ELR (cell line): ENCODE results near the gene CBFA2T3.

Experiments
- DNase-seq: peaks from one replicate; pipeline ENCODE4 v3.0.0-alpha.2; 2015; ENCODE audit warnings: low read depth

The CBFA2T3 gene

GRCh38 chr16:88857728-88858339 lies 119.2 kb downstream of the CBFA2T3 start:
- peak; percentile 82 for DNase-seq

DNA sequence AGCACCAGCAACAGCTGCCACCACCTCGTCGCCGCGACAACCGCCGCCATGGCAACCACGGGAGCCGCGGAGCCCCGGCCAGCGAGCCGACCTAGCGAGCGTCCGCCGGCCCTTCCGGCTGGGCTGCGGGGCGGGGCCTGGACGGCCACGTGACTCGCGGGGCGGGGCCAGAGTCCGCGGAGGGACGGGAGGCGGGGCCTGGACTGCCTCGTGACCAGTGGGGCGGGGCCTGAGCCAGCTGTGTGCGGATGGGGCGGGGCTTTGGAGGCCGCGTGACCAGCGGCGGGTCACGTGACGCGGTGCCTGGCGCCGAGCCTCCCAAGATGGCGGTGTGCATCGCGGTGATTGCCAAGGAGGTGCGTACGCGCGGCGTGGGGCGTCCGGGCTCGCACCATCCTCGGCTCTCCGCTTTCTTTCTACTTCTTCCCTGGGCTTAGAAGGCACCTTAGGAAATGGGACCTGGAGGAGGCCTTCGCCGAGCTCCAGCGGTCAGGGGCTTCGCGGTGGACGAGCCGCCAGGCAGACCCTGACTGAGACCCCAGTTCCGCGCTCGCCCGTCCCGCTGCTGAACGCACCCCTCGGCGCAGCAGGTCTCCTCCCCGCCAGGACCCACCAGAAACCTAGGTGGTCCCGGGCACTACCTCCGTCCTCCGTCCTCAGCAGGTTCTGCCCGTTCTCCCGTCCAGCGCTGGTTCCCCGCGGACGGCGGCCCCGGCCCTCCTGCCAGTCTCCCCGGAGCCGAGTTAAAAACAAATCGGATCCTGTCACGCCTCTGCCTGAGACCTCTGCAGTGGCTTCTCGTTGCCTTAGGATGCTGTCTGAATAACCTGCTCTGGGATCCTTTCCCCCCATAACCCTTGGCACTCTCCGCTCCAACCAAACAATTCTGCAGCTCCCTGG lies 119.9 kb downstream of the CBFA2T3 start, which contains the start of the genes GALNS and TRAPPC2L:
TSS of gene GALNS (minus strand) at position 120 of the 900 bp plus-strand sequence. CDS start at position 50, 70 bp downstream.
TSS of gene TRAPPC2L (plus strand) at position 300 of the 900 bp plus-strand sequence. CDS start at position 324, 24 bp downstream.
- DNase-seq: peak; percentile 97

GRCh38 chr16:88856122-88856827 lies 120.7 kb downstream of the CBFA2T3 start:
- peak; percentile 20 for DNase-seq

- no peak for DNase-seq
Observed at GRCh38 chr16:88855736-88856121, 121.3 kb downstream of the CBFA2T3 start.

GRCh38 chr16:88855176-88855575 lies 121.8 kb downstream of the CBFA2T3 start:
- no peak for DNase-seq

DNA sequence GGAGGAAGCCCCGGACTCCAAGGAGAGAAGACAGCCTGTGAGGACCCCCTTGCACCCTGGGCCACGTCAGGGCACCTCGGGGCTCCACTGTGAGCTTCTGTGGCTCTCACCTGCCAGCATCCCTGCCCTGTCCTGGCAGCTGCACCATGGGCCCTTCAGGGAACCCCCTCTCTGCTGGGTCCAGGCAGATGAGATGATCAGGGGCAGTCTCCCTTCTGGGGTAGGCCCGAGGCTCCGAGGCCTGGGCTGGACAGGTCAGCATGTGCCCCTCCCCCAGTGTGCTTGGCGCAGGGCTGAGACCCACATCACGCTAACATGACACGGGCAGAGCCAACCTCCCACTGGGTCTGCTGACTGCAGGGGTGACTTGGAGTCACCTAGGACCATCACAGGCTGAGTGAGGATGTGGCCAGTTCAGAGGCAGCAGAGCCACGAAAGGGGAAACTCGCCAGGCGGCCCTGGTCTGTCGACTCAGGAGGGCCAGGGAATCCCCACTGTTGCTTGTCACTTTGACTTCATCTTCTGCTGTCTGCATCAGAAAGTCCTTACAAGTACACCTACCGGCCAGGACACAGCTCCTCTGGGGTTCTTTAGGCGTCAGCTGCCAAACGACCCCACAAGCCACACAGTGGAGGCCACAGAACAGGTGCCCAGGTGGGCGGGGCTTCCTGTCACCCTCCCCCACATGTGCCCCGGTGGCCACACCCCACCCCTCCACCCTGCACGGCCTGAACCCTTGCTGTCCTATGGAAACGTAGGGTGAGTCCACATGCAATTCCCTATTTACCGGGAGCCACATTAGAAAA lies 122.5 kb downstream of the CBFA2T3 start:
- no peak for DNase-seq

GRCh38 chr16:88853325-88853941 lies 123.6 kb downstream of the CBFA2T3 start:
- DNase-seq: no peak

- DNase-seq: no peak
Observed at GRCh38 chr16:88851616-88852015, 125.4 kb downstream of the CBFA2T3 start.

DNA sequence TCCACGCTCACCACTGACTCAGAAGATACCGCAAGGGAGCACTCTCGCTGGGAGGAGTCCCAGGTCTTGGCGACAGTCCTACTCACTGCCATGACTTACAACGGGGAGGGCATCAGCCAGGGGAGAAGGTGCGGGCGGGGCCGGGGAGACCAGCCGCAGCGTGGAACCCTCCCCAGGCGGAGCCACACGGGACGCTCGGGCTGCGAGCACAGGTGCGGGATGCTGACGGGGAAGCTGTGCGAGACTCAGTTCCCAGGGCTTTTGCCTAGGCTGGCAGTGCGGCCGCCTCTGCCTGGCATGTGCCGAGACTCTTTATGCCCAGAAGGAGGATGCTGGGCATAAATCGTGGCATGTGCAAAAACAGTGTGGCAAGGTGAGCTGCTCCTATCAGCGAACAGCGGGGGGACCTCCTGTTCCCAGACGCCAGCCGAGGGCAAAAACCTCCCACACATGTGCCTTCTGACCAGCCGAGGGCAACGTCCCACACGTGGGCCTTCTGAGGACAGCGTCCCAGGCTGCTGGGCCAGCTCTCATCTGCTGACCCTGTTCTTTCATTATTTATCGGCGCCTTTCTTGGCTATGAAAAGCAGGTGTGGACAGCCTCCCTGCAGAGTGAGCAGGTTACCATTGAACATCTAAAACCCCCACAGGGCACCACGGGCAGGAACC lies 126.3 kb downstream of the CBFA2T3 start:
- no peak for DNase-seq

DNA sequence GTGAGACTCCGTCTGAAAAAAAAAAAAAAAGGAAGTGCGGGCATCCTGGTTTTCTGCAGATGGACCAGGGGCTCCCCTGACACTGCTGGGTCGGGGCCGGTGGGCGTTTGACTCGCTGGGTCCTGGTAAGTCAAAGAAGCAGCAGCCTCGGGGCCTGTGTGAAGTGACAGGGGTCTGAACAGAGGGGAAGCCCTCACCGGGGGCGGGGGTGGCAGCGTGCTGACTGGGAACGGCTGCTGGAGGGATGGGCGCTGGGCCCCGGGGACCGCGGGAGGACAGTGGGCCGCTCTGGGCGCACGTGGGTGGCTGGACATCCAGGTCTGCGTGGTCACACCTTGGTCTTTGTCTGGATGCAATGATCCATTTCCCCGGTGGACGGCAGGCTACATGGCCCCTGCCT lies 128.4 kb downstream of the CBFA2T3 start:
- no peak for DNase-seq

- no peak for DNase-seq
Observed at GRCh38 chr16:88847654-88848053, 129.4 kb downstream of the CBFA2T3 start.

- DNase-seq: peak; percentile 54
Observed at GRCh38 chr16:88846088-88846487, 130.9 kb downstream of the CBFA2T3 start.

DNA sequence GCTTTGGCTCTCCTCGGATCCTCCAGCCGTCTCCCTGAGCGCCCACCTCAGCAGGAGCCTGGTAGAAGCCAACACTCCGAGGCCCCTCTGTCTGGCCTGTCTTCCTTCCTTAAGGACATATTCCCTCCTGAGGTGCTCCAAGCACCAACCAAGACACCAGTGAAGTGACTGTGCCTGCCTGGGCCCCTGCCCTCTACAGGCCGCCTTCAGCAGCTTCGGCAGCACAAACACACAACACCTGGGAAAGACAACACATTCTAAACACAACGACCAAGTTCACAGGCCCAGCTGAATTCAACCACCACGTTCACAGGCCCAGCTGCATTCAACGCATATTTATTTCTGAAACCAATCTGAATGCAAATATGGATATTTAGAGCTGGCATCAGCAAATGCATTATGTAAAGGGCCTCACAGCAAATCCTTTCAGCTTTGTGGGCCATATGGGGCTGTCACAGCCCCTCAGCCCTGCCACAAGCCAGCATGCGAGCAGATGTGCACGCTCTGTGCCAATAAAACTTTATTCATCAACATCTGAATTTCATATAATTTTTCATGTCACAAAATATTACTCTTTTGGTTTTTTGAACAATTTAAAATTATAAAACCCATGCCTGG lies 132.5 kb downstream of the CBFA2T3 start:
- DNase-seq: no peak

DNA sequence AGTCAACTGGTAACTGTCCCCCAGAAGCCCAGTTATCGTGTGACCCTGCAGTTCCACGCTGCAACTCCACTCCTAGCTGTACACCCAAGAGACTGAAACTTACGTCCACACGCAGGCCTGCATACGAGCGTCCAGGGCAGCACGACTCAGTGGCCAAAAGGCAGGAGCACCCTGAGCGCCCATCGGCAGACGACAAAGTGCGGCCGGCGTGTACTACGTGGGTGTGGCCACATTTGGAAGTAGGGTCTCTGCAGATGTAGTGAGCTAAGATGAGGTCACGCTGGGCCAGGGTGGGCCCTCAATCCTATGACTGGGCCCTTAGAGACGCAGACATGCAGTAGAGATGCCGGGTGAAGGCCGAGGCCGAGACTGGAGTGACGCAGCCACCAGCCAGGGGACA lies 133.8 kb downstream of the CBFA2T3 start:
- no peak for DNase-seq

DNA sequence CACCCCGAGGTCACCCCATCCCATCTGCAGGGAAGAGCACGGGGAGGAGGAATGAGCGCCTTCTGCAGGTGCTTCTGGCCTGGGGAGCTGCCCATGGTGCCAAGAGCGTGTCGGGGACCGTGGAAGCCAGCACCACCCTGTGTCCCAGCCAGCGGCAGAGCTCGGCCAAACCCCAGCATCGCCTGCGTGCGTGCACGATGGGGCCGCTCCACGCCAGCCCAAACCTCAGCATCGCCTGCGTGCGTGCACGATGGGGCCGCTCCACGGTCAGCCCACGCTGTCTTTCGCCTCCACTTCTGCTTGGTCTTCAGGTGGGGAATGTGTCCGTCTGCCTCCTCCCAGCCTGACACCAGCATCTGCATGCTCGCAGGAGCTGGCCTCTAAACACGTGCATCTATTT lies 134.2 kb downstream of the CBFA2T3 start:
- DNase-seq: no peak

DNA sequence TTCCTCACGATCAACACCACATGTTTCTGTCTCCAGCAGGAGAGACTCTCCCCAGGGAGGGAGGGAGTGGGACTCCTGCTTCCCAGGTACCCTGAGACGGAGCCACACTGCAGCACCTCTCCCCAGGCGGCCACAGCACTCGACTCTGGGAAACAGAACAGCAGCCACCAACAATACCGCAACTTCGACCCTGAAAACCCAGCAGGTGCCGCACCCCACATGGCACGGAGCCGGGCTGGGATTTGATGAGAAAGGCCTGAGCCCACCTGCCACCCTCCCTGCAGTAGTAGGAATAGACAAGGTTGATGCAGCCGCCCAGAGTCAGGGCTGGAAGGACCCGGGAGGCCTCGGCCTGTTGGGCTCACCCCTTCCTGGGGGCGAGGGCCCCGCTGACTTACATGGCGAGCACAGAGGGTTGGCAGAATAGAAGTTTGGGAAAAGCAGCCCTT lies 134.7 kb downstream of the CBFA2T3 start:
- DNase-seq: no peak

DNA sequence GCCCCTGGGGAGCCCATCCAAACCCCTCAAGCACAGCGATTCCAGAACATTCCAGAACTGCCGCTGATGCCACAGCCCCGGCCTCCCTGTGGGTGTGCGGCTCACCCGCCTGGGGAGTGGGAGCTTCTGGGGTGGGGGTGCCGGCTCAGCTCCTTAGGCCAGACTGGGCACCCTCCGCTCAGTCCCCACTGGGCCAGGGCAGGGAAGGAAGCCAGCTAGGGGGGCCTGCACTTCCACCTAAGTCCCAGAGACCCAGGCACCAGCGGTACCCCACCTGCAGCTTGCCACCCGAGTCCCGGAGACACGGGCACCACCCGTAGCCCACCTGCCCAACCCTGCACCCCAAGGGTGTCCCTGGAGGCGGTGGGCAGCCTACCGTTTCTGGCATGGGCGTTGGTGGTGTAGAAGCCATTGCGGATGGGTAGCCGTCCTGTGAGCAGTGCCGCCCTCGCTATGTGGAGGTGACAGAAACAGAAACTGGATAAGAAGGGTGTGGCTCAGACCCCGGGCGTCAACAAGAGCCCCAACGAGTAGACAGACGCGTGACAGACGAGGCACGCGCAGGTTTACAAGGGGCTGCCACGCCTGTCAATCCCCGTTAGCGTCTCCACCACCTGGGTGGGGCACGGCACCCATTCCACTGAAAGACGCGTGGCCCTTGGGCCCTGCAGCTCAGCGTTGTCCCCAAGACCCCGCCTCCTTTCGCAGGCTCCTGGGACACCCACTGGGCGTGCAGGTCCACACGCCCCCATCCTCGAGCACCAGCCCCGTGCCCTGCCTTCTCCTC lies 135.3 kb downstream of the CBFA2T3 start:
- DNase-seq: no peak

DNA sequence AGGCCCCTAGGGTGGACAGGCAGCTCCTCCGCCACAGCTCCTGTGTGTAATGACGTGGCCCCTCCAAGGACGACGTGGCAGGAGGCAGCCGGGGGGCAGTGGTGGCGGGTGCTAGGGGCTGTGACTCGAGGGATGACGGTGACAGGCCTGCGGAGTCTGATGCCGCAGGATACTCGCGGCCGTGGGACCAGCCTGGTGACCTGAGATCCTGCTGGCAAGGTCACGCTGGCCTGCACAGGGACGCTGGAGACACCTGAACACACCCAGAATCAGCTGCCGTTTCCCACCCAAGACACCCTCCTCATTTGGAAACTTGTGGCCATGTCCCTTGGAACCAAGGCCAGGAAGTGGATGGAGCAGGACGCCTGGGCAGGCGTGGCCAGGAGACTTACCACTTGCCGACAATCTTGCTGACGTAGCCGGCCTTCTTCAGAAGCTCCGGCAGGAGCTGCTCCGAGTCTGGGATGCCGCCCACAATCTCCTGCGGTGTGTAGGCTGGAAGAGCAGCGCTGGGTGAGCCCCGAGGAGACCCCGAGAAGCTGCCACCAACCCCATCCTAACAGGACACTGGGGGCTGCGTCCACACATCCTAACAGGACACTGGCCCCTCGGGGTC lies 136.3 kb downstream of the CBFA2T3 start:
- no peak for DNase-seq
